ENCODE measurements around the gene SYP.
"Not testable (repeated sequence)": the region's sequence is repeated elsewhere in the genome, so short reads cannot be mapped to it uniquely, and the experiment has no call there.

The SYP gene

GRCh38 chrX:49143154-49143553 is 56.8 kb downstream of the SYP start:
- not testable (repeated sequence) for DNase-seq (ENCODE audit: low read depth in 2 of 3, low spot score in 2 of 3)

GRCh38 chrX:49142264-49142663 is 57.7 kb downstream of the SYP start:
- not testable (repeated sequence) for DNase-seq (ENCODE audit: low read depth in 2 of 3, low spot score in 2 of 3)

DNA sequence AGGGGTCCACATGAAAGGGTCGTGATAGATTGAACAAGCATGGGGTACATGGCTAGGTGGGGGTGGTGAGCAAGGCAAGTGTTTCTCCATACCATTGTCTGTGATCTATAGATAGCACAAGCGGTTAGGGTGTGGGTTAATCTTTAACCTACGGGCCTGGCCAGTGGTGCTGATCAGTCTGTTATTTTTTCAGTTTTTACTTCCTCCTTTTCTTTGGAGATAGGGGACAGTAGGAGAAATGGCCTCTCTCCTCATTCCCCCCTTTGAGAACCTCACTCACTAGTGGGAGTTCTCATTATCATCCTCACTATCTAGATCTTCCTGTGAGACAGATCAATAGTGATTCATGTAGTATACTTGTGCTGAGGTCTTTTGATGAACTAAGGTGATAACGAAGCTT is 60.3 kb downstream of the SYP start:
- no peak for DNase-seq (ENCODE audit: low read depth in 2 of 3, low spot score in 2 of 3)

Measured in activated CD8-positive, alpha-beta memory T cell treated with anti-CD3 and anti-CD28 coated beads for 48 hours (primary cell).